ENCODE results near the gene ZNF350.
"Not testable (repeated sequence)": the region's sequence is repeated elsewhere in the genome, so short reads cannot be mapped to it uniquely, and the experiment has no call there.

Gene ZNF350

GRCh38 chr19:51983361-51983760 is 3.3 kb downstream of the ZNF350 start:
- no peak for DNase-seq (ENCODE audit: low spot score in 2 of 2)
- peaks cover 37% of the 10 kb centered on the region for H3K9me3 Mint-ChIP-seq
- H3K4me3 Mint-ChIP-seq: no peak overlapping the region
- H3K4me1 Mint-ChIP-seq: peaks cover 21% of the 10 kb centered on the region
- no peak overlapping the region for H3K27ac Mint-ChIP-seq
- peaks cover 29% of the 10 kb centered on the region for H3K36me3 Mint-ChIP-seq
- no peak for ATAC-seq

GRCh38 chr19:51980926-51981325 is 5.7 kb downstream of the ZNF350 start:
- not testable (repeated sequence) for H3K4me3 Mint-ChIP-seq; DNase-seq (ENCODE audit: low spot score in 2 of 2); ATAC-seq; H3K27ac Mint-ChIP-seq
- peaks cover 12% of the 10 kb centered on the region for H3K4me1 Mint-ChIP-seq
- peaks cover 21% of the 10 kb centered on the region for H3K36me3 Mint-ChIP-seq
- H3K9me3 Mint-ChIP-seq: peaks cover 31% of the 10 kb centered on the region

- peaks cover 12% of the 10 kb centered on the region for H3K4me1 Mint-ChIP-seq
- ATAC-seq: no peak
- DNase-seq (ENCODE audit: low spot score in 2 of 2): no peak
- no peak overlapping the region for H3K27ac Mint-ChIP-seq
- peaks cover 31% of the 10 kb centered on the region for H3K9me3 Mint-ChIP-seq
- H3K4me3 Mint-ChIP-seq: no peak overlapping the region
- H3K36me3 Mint-ChIP-seq: peaks cover 21% of the 10 kb centered on the region
Measured at GRCh38 chr19:51980116-51980736, 6.4 kb downstream of the ZNF350 start.

GRCh38 chr19:51978882-51979281 is 7.8 kb downstream of the ZNF350 start:
- no peak for ATAC-seq
- peaks cover 29% of the 10 kb centered on the region for H3K36me3 Mint-ChIP-seq
- no peak overlapping the region for H3K27ac Mint-ChIP-seq
- peaks cover 12% of the 10 kb centered on the region for H3K4me1 Mint-ChIP-seq
- no peak for DNase-seq (ENCODE audit: low spot score in 2 of 2)
- H3K4me3 Mint-ChIP-seq: no peak overlapping the region
- peaks cover 37% of the 10 kb centered on the region for H3K9me3 Mint-ChIP-seq

GRCh38 chr19:51977346-51977745 is 9.3 kb downstream of the ZNF350 start:
- Mint-ChIP-seq H3K4me1 (peaks cover 12% of the 10 kb centered on the region), H3K4me3 (no peak overlapping the region), H3K9me3 (peaks cover 33% of the 10 kb centered on the region), H3K36me3 (peaks cover 39% of the 10 kb centered on the region), H3K27ac (no peak overlapping the region)
- DNase-seq (ENCODE audit: low spot score in 2 of 2): no peak
- no peak for ATAC-seq

- peaks cover 35% of the 10 kb centered on the region for H3K9me3 Mint-ChIP-seq
Measured at GRCh38 chr19:51976852-51977251, 9.8 kb downstream of the ZNF350 start.

GRCh38 chr19:51975787-51976186 is 10.9 kb downstream of the ZNF350 start:
- not testable (repeated sequence) for H3K4me1 Mint-ChIP-seq; H3K27ac Mint-ChIP-seq; ATAC-seq; H3K4me3 Mint-ChIP-seq; DNase-seq (ENCODE audit: low spot score in 2 of 2)
- peaks cover 48% of the 10 kb centered on the region for H3K36me3 Mint-ChIP-seq
- H3K9me3 Mint-ChIP-seq: peaks cover 36% of the 10 kb centered on the region

More at GRCh38 chr19:51976852-51977251, 9.8 kb downstream of the ZNF350 start:
- Mint-ChIP-seq H3K27ac (no peak overlapping the region), H3K36me3 (peaks cover 44% of the 10 kb centered on the region), H3K4me1 (peaks cover 12% of the 10 kb centered on the region), H3K4me3 (no peak overlapping the region)
- DNase-seq (ENCODE audit: low spot score in 2 of 2) (no peak), ATAC-seq (no peak)

GRCh38 chr19:51971624-51972023 is 15.0 kb downstream of the ZNF350 start:
- H3K4me3 Mint-ChIP-seq: no peak overlapping the region
- H3K27ac Mint-ChIP-seq: no peak overlapping the region
- peaks cover 39% of the 10 kb centered on the region for H3K9me3 Mint-ChIP-seq
- no peak for DNase-seq (ENCODE audit: low spot score in 2 of 2)
- no peaks in the 10 kb centered on the region for H3K4me1 Mint-ChIP-seq
- peaks cover 80% of the 10 kb centered on the region for H3K36me3 Mint-ChIP-seq
- ATAC-seq: no peak

GRCh38 chr19:51970718-51971117 is 15.9 kb downstream of the ZNF350 start:
- H3K9me3 Mint-ChIP-seq: peaks cover 35% of the 10 kb centered on the region
- DNase-seq (ENCODE audit: low spot score in 2 of 2): no peak
- no peaks in the 10 kb centered on the region for H3K4me1 Mint-ChIP-seq
- H3K27ac Mint-ChIP-seq: no peak overlapping the region
- H3K4me3 Mint-ChIP-seq: no peak overlapping the region
- ATAC-seq: no peak
- H3K36me3 Mint-ChIP-seq: peaks cover 89% of the 10 kb centered on the region

- no peak for DNase-seq (ENCODE audit: low spot score in 2 of 2)
- no peaks in the 10 kb centered on the region for H3K4me1 Mint-ChIP-seq
- H3K36me3 Mint-ChIP-seq: peaks cover 61% of the 10 kb centered on the region
- no peak overlapping the region for H3K27ac Mint-ChIP-seq
- peaks cover 35% of the 10 kb centered on the region for H3K9me3 Mint-ChIP-seq
- ATAC-seq: no peak
- H3K4me3 Mint-ChIP-seq: no peak overlapping the region
Measured at GRCh38 chr19:51965583-51965982, 21.1 kb downstream of the ZNF350 start.

- peaks cover 14% of the 10 kb centered on the region for H3K36me3 Mint-ChIP-seq
- not testable (repeated sequence) for H3K4me3 Mint-ChIP-seq; H3K4me1 Mint-ChIP-seq; ATAC-seq; DNase-seq (ENCODE audit: low spot score in 2 of 2); H3K27ac Mint-ChIP-seq
- H3K9me3 Mint-ChIP-seq: peaks cover 54% of the 10 kb centered on the region
Measured at GRCh38 chr19:51960621-51961233, 25.9 kb downstream of the ZNF350 start.

GRCh38 chr19:51959791-51960190 is 26.8 kb downstream of the ZNF350 start:
- no peak overlapping the region for H3K27ac Mint-ChIP-seq
- H3K4me1 Mint-ChIP-seq: no peaks in the 10 kb centered on the region
- peaks cover 5% of the 10 kb centered on the region for H3K36me3 Mint-ChIP-seq
- ATAC-seq (no peak), DNase-seq (ENCODE audit: low spot score in 2 of 2) (no peak)
- peaks cover 49% of the 10 kb centered on the region for H3K9me3 Mint-ChIP-seq
- H3K4me3 Mint-ChIP-seq: no peak overlapping the region

GRCh38 chr19:51957846-51958245 is 28.8 kb downstream of the ZNF350 start:
- H3K27ac Mint-ChIP-seq; H3K36me3 Mint-ChIP-seq; H3K4me3 Mint-ChIP-seq; DNase-seq (ENCODE audit: low spot score in 2 of 2); H3K4me1 Mint-ChIP-seq; ATAC-seq: not testable (repeated sequence)
- peaks cover 43% of the 10 kb centered on the region for H3K9me3 Mint-ChIP-seq

- Mint-ChIP-seq H3K9me3 (peaks cover 40% of the 10 kb centered on the region), H3K27ac (no peak overlapping the region), H3K36me3 (peaks cover 8% of the 10 kb centered on the region), H3K4me3 (no peak overlapping the region), H3K4me1 (no peaks in the 10 kb centered on the region)
- ATAC-seq: no peak
- DNase-seq (ENCODE audit: low spot score in 2 of 2): no peak
Measured at GRCh38 chr19:51948975-51949374, 37.7 kb downstream of the ZNF350 start.

GRCh38 chr19:51946602-51947001 is 40.0 kb downstream of the ZNF350 start:
- Mint-ChIP-seq H3K36me3 (peaks cover 32% of the 10 kb centered on the region), H3K4me1 (no peaks in the 10 kb centered on the region), H3K9me3 (peaks cover 54% of the 10 kb centered on the region), H3K27ac (no peak overlapping the region), H3K4me3 (no peak overlapping the region)
- DNase-seq (ENCODE audit: low spot score in 2 of 2) (no peak), ATAC-seq (no peak)

- H3K4me1 Mint-ChIP-seq: no peaks in the 10 kb centered on the region
- ATAC-seq (no peak), DNase-seq (ENCODE audit: low spot score in 2 of 2) (no peak)
- H3K4me3 Mint-ChIP-seq: no peak overlapping the region
- H3K9me3 Mint-ChIP-seq: peaks cover 57% of the 10 kb centered on the region
- H3K36me3 Mint-ChIP-seq: peaks cover 48% of the 10 kb centered on the region
- no peak overlapping the region for H3K27ac Mint-ChIP-seq
Measured at GRCh38 chr19:51944798-51945552, 41.7 kb downstream of the ZNF350 start.
